ENCODE data around the gene MYH3.
A peak's percentile ranks its signal among the peaks of the same experiment; 100 is the strongest.

MYH3 gene

DNA sequence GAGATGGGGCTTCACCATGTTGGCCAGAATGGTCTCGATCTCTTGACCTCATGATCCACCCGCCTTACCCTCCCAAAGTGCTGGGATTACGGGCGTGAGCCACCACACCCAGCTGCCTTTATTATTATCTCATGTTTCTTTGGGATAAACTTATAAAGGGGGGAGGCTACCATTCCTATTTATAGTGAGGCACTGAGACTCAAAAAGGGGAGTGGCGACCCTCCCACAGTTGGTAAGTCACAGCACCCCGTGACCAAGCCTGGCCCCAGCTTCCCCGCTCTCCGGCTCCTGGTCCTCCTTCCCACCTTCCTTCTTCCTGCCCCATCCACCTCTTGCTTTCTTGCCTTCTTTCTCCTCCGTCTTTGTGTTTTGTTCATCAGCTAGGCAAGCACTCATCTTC, 5.2 kb downstream of the MYH3 start:
- no peak for DNase-seq (ENCODE audit: extremely low read depth in 1 of 2, low read depth in 1 of 2)

DNA sequence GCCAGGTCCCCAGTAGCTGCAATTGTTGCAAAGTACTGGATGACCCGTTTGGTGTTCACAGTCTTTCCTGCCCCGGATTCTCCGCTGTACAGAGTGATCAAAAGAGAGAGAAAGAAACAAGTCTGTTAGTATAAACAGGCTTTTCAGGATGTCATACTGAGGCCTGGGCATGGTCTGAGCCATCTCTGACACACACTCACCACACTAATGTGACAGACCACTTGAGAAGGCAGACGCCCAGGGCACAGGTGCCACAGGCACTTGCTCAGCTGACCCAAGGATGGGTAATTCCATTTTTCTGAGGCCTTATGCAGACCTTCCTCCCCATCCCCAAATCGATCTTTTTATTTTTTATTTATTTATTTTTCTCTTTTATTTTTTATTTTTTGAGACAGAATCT, 7.5 kb downstream of the MYH3 start:
- DNase-seq (ENCODE audit: extremely low read depth in 1 of 2, low read depth in 1 of 2), result no peak

DNA sequence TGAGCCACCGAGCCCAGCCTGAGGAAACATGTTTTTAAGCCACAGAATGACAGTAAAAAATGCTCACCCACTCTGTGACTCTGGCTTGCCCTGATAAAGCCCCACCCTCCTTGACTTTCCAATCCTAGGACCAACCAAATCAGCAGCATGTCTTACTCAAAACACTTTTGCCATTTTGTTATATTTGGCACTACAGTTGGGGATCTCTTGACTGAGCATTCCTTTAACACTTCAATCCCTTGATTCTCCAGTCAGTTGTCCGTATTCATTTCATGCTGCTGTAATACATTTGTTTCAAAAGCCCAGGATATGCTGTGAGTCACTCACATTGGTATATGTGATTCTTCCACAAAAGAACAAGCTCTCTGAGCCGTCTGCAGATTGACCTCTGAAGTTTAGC, 8.2 kb downstream of the MYH3 start:
- DNase-seq (ENCODE audit: extremely low read depth in 1 of 2, low read depth in 1 of 2), result no peak

GRCh38 chr17:10648381-10648780, 8.7 kb downstream of the MYH3 start:
- DNase-seq (ENCODE audit: extremely low read depth in 1 of 2, low read depth in 1 of 2), result no peak

- DNase-seq (ENCODE audit: extremely low read depth in 1 of 2, low read depth in 1 of 2), result peak; percentile 40 to 68
Observed at GRCh38 chr17:10646392-10646990, 10.6 kb downstream of the MYH3 start.

DNA sequence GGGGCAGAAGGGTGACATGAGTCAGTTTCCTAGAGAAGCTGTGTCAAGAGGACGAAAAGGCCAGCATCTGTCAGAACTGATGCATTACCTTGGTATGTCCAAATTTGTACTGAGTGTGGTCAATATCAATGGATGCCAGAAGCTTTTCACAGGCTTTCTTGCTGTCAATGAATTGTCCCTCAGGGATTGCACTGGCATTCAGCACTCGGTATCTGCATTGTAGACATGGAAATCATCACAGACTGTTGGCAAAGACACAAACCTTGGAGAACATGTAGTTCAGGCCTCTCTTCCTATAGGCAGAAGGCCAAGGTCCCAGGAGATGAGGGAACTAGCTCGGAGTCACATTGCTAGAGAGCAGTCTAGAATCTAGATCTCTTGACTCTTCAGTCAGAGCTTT, 16.6 kb downstream of the MYH3 start:
- no peak for DNase-seq (ENCODE audit: extremely low read depth in 1 of 2, low read depth in 1 of 2)

DNA sequence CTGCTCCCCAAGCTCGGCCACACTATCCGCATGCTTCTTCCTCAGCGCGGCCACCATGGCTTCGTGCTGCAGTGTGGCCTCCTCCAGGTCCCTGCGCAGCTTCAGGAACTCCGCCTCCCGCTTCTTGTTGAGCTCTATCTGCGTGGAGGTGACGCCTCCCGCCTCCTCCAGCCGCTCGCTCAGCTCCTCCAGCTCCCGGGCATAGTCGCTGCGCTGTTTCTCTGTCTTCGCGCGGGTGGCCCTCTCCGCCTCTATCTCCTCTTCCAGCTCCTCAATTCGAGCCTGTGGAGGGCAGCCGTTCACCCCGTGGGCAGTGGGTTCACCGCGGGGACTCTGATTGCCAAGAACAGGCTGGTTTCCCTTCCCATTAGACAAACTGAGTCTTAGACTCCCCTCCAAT, 19.0 kb downstream of the MYH3 start:
- no peak for DNase-seq (ENCODE audit: extremely low read depth in 1 of 2, low read depth in 1 of 2)

GRCh38 chr17:10635290-10635689, 21.8 kb downstream of the MYH3 start:
- DNase-seq (ENCODE audit: extremely low read depth in 1 of 2, low read depth in 1 of 2), result no peak

DNA sequence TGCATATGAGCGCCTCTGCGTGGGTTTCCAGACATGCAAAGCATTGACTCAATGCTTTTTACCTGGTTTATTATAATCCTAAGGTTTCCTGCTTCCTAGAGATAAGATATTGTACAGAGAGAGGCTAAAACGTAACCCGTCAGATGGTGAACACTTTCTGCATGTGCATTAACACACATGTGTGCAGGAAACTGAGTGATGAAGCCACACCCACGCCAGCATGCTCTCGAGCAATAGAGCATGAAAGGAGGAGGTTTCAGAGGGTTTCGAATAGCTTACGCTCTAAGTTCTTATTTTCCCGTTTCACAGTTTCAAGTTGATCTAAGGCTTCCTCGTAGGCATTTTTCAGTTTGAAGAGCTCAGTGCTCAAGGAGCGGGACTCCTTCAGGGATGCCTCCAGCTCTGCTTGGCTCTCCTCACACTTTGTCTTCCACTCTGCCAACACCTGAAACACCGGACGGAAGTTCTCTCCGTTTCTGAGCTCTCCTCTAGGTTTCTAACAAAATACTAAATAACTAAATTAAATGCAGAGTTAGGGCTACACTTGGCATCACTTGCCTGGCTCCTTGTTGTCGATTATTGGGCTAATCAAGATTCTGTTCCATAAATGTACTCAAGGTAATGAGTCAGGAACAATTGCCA, 23.2 kb downstream of the MYH3 start:
- no peak for DNase-seq (ENCODE audit: extremely low read depth in 1 of 2, low read depth in 1 of 2)

DNA sequence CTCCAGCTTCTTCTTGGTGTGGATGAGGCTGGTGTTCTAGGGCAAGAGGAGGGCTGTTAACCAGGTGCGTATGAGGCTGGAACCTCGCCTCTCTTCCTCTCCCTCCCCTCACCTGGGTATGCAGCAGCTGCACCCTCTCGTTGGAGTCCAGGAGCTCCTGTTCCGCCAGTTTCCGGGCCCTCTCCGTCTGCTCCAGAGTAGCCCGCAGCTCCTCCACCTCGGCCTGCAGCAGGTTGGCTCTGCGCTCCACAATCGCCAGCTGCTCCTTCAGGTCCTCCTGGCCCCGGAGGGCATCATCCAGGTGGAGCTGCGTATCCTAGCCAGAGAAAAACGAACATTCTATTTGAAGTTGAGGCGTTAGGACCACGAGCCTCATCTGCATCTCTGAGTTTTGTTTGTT, 25.4 kb downstream of the MYH3 start:
- no peak for DNase-seq (ENCODE audit: extremely low read depth in 1 of 2, low read depth in 1 of 2)

GRCh38 chr17:10631048-10631700, 25.9 kb downstream of the MYH3 start:
- DNase-seq (ENCODE audit: extremely low read depth in 1 of 2, low read depth in 1 of 2), result no peak

- DNase-seq (ENCODE audit: extremely low read depth in 1 of 2, low read depth in 1 of 2), result no peak
Observed at GRCh38 chr17:10629706-10630105, 27.4 kb downstream of the MYH3 start.

GRCh38 chr17:10628756-10629155, 28.4 kb downstream of the MYH3 start:
- no peak for DNase-seq (ENCODE audit: extremely low read depth in 1 of 2, low read depth in 1 of 2)

- DNase-seq (ENCODE audit: extremely low read depth in 1 of 2, low read depth in 1 of 2), result no peak
Observed at GRCh38 chr17:10626390-10626789, 30.7 kb downstream of the MYH3 start.

- no peak for DNase-seq (ENCODE audit: extremely low read depth in 1 of 2, low read depth in 1 of 2)
Observed at GRCh38 chr17:10624969-10625368, 32.1 kb downstream of the MYH3 start.

- no peak for DNase-seq (ENCODE audit: extremely low read depth in 1 of 2, low read depth in 1 of 2)
Observed at GRCh38 chr17:10623737-10624338, 33.3 kb downstream of the MYH3 start.

- DNase-seq (ENCODE audit: extremely low read depth in 1 of 2, low read depth in 1 of 2), result no peak
Observed at GRCh38 chr17:10622617-10623485, 34.3 kb downstream of the MYH3 start.

DNA sequence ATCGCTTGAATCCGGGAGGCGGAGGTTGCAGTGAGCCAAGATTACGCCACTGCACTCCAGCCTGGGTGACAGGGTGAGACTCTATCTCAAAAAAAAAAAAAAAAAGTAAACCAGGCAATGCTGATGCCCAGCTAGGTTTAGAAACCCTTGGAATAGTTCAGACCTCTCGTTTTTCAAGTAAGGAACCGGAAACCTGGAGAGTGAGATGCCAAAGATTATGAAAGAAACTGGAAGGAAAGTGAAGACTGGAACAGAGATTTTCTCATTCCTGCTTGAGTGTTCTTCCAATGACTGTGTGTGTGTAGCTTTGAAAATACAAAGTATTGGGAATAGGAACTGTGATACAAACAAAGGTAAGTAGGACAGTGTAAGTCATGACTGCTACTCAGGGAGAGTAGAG, 35.7 kb downstream of the MYH3 start:
- DNase-seq (ENCODE audit: extremely low read depth in 1 of 2, low read depth in 1 of 2), result no peak

DNA sequence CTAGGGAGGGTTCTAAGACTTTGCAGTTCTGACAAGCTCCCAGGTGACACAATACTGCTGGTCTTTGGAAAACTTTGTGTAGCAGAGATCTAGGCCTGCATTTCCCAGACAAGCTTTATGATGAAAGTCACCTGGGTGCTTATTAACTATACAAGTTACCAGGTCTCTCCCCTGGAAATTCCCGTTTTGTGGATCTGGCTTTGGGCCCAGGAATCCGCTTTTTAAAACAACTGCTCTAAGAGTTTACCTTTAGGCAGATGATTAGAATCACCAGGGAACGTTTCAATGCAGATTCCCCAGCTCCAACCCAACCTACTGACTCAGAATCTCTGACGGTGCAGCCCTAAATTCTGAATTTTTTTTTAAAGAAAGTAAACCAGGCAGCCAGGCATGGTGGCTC, 36.3 kb downstream of the MYH3 start:
- no peak for DNase-seq (ENCODE audit: extremely low read depth in 1 of 2, low read depth in 1 of 2)

- DNase-seq (ENCODE audit: extremely low read depth in 1 of 2, low read depth in 1 of 2), result peak in 1 of 2 donors; percentile 32
Observed at GRCh38 chr17:10618202-10618635, 38.9 kb downstream of the MYH3 start.

GRCh38 chr17:10617120-10617505, 40.0 kb downstream of the MYH3 start:
- DNase-seq (ENCODE audit: extremely low read depth in 1 of 2, low read depth in 1 of 2), result no peak
